HG02885 (cell line): ENCODE measurements around the gene ZNF552.
"Not testable (repeated sequence)": the region's sequence is repeated elsewhere in the genome, so short reads cannot be mapped to it uniquely, and the experiment has no call there.

Experiments used
- ATAC-seq: cut with Tn5 transposase; IDR thresholded peaks from one replicate; pipeline ENCODE4 v1.9.1; 2021; ENCODE audit warnings: mild to moderate bottlenecking; ENCODE audit not compliant: unreplicated experiment, poor library complexity

Gene ZNF552

DNA sequence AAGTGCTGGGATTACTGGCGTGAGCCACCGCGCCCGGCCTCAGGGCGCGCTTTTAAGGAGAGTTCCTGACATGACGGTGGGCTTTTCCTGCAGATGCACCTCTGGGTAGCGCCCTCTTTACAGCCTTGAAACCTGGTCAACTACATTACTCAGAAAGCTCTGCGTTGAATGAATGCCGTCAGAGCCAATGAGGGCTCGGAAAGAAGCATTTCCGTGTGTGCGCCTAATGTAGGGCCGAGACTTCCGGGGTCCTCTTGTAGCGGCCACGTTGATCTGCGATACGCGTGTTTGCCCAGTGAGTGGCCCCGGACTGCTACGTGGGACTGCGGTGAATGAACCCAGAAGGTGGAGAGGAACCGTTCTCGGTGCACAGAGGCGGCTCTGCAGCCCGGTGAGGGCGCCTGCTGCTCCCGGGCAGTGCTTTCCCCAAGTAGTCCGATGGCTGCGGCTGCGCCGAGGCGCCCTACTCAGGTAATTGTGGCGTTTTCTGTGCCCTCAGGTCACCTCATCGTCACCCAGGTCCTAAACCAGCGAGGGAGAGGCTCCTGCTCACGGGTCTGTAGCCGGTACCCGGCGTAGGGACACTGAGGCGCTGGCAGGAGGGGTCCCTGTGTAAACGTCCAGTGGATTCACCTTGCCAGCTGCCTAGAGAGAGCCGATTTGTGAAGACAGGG lies 4.9 kb upstream of the ZNF552 start:
- ATAC-seq, result peak; percentile 89

DNA sequence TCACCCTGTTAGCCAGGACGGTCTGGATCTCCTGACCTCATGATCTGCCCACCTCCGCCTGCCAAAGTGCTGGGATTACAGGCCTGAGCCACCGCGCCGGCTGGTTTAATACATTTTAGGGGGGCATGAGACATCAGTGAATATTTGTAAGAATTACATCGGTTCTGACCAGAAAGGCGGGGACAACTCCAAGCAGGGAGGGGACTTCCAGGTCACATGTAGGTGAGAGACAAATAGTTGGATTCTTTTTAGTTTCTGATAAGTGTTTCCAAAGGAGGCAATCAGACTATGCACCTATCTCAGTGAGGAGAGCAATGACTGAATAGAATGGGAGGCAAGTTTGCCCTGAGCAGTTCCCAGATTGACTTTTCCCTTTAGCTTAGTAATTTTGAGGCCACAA lies 3.7 kb upstream of the ZNF552 start:
- no peak for ATAC-seq

DNA sequence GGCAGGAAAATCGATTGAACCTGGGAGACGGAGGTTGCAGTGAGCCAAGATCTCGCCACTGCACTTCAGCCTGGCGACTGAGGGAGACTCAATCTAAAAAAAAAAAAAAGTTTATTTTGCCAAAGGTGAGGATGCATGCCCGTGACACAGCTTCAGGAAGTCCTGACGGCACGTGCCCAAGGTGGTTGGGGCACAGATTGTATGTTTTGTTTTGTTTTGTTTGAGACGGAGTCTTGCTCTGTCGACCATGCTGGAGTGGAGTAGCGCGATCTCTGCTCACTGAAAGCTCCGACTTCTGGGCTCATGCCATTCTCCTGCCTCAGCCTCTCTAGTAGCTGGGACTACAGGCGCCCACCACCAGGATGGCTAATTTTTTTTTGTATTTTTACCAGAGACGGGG lies 3.3 kb upstream of the ZNF552 start:
- ATAC-seq, result no peak

DNA sequence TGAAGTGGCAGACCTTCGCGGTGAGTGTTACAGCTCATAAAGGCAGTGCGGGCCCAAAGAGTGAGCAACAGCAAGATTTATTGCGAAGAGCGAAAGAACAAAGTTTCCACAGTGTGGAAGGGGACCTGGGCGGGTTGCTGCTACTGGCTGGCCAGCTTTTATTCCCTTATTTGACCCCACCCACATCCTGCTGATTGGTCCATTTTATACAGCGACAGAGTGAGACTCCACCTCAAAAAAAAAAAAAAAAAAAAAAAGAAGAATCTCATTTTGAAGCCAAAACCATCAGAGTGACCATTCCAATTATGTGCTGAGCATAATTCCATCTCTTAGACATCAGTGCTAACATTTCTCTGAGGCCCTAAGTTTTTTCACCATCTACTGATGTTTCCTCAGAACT lies 1.9 kb upstream of the ZNF552 start:
- no peak for ATAC-seq

- ATAC-seq, result no peak
Measured at GRCh38 chr19:57815247-57816075, 748 bp upstream of the ZNF552 start.

DNA sequence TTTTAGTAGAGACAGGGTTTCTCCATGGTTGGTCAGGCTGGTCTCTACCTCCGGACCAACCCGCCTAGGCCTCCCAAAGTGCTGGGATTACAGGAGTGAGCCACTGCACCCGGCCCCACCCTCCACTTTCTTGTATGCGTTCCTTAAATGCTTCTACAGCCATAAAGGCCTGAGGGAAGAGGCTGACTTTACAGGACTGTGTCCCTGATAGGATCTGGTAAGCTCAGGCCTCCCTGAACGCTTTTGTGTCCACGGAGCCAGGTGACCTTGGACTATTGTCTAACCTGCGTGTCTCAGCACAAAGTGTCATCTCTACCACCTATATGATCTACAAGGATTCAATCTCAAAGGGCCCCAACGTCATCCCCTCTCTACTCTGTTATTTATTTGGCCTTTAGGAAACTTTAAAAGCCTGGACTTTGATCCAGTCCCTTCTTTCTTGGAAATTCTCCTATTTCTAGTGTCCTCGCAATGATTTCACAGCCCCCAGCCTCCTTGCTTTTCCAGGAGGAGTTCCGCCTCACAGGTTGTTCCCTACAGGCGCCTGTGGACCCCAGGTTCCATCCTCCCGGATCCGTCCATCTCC lies 701 bp downstream of the ZNF552 start:
- no peak for ATAC-seq

GRCh38 chr19:57812975-57813820 lies 1.5 kb downstream of the ZNF552 start:
- ATAC-seq, result not testable (repeated sequence)

DNA sequence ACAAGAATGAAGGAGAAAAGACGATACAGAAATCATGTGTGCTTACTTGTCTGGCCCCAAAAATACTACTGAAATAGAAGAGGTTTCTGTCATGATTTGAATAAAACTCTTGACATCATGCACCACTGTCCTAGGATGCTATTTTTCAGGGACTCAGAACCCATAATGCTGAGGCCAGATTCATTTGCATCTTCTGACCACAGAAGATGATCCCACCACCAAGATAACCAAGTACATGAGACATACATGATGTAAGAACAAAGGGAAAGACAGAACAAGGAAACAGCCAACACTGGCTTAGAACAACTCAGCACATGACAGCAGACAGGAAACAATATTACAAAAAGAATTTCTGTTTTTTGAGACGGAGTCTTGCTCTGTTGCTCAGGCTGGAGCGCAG lies 2.5 kb downstream of the ZNF552 start:
- ATAC-seq, result peak; percentile 50

- ATAC-seq, result not testable (repeated sequence)
Measured at GRCh38 chr19:57810410-57811295, 4.1 kb downstream of the ZNF552 start.

DNA sequence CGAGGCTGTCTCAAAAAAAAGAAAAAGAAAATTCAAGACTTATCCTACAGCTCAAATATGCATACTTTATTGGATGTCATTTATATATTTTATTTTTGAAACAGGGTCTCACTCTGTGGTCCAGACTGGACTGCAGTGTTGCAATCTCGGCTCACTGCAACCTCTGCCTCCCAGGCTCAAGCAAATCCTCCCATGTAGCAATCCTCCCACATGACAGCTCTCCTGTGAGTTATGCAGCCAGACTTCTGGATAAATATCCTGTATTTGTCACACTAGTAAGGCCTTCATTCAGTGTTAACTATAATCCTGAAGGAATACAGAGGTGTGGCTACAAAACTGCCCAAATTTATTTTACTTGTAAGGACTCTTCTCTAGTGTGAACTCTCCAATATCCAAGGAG lies 7.2 kb downstream of the ZNF552 start:
- ATAC-seq, result no peak

GRCh38 chr19:57803594-57804325 lies 11.0 kb downstream of the ZNF552 start:
- ATAC-seq, result no peak

DNA sequence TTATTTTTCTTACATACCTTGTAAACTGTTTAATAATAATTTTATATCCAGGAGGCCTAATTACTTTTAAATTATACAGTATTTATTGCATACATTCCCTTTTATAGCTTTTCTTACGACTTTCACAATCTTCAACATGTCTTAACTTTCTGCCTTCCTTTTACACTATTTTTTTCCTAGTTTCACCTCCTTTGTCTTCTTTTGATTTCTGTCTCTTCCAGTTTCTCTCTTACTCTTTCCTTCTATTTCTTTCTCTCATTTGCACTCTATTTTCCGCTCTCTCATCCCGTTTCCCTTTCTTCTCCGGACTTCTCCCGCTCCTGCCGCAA lies 11.5 kb downstream of the ZNF552 start:
- no peak for ATAC-seq

GRCh38 chr19:57802269-57802668 lies 12.4 kb downstream of the ZNF552 start:
- ATAC-seq, result no peak

DNA sequence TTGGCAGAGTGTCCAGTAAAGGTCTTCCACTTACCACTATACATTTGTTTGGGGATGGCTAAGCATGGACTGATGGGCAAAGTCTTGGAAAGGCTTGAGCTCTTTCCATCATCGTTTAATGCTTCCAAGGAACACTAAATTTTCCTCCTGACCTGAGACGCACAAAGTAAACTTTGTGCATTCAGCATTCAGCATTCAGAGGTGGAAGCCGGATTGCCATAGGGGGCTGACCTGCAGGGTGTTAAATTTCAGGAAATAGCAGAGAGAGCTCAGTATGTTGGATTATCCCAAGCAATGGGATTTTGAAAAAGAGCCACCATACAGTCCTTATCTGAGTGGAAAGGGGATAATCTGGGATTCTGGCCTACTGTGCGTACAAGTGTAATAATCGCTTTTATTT lies 14.0 kb downstream of the ZNF552 start:
- no peak for ATAC-seq

DNA sequence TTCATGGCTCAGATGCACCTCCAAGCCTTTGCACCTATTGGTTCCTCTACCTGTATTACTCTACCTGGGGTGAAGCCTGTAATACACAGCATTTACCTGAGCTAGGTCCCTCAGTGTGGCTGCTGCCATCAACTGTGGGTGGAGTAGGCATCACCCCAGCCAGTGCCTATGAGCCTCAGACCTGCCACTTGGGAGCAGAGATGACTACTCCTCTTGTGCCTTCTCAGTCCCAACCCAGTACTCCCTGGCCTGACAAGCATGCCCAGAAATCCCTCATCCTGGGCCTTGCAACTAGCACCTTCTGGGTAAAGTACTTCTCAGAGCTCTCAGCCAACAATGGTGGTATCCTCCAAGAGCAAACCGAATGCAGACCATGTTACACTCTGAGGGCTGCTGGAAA lies 18.1 kb downstream of the ZNF552 start:
- ATAC-seq, result not testable (repeated sequence)

DNA sequence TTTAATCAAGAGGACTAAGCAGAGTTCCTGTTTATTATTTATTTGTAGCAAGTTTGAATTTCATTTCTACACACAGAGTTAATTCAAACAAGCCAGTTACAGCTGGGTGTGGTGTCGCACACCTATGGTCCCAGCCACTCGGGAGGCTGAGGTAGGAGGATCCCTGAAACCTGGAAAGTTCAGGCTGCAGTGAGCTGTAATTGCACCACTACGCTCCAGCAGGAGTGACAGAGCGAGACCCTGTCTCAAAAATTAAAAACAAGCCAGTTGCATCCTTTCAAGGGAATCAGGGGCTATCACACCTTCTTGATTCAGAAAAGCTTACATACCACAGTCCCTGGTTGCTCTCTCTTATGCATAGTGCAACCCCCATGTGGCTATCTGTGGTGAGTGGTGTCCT lies 25.4 kb downstream of the ZNF552 start:
- no peak for ATAC-seq

DNA sequence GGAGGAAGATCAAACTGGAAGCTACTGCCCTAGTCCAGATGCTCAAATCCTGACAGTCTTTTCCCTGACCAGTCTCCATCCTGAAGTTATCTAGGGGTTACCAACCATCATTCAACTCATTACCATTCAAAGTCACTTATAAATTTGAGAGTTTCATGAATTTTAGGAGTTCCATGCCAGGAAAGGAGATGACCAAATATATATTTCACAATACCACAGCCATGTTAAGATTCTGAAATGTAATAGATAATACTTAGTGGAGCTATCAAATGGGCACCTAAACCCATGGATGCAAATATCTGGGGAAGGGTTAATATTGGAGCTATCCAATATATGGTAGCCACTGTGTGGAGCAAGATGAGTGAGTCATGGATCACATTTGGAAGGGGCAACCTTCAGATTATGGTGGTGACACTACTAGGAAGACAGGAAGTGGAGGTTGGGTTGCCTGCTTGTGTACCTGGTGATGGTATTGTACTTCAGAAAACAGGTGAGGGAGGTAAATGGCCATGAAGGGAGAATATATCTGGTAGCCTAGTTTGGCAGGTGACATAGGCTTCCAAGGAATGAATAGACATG lies 26.5 kb downstream of the ZNF552 start:
- no peak for ATAC-seq

GRCh38 chr19:57786906-57787305 lies 27.8 kb downstream of the ZNF552 start:
- no peak for ATAC-seq

DNA sequence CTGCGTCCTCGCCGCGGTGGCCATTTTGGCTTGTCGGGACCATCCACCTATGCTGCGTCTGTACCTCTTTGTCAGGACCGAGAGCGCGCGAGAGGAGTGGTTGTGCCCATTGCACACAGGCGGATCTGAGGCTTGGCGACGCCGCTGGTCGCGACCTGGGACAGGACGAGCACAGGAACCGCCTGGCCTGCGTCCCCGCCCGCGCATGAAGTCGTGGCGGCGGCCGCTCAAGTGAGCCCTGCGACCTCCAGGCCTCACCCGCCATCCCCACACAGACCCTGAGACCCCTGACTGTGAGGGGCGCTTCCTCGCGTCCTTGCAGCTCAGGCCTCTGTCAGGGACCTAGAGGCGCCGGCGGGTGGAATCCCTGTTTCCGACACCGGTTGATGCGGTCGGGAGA lies 28.4 kb downstream of the ZNF552 start:
- no peak for ATAC-seq
